K562 (cell line): ENCODE measurements around the gene DPEP1. TPM values are rescaled to one million over a fixed set of nuclear protein-coding genes. Genes with fewer than 3 reads are reported as not detected.

Source experiments
- AFF1 ChIP-seq, 2 experiments: fragments of 450-650 bp; IDR thresholded peaks; 2 replicates each; pipeline ENCODE4 v1.6.1; 2018; ENCODE audit warnings: mild to moderate bottlenecking in 2 of 2, low read depth in 1 of 2; ENCODE audit not compliant: partially characterized antibody in 2 of 2
- BDP1 ChIP-seq: IDR thresholded peaks from 3 replicates; pipeline ENCODE4 v1.6.1; 2011; ENCODE audit not compliant: insufficient read length, insufficient read depth
- BRD4 ChIP-seq: fragments of 200-600 bp; sonication (generic); IDR thresholded peaks from 2 replicates; pipeline ENCODE4 v1.6.1; 2017; ENCODE audit warnings: inconsistent platforms
- CHD1 ChIP-seq: fragments of 200-600 bp; sonication (generic); IDR thresholded peaks from one replicate; pipeline ENCODE4 v1.6.1; 2012; ENCODE audit warnings: mild to moderate bottlenecking, moderate library complexity, low read length, inconsistent platforms
- DNMT1 ChIP-seq: fragments of 450-650 bp; IDR thresholded peaks from 2 replicates; pipeline ENCODE4 v1.6.1; 2016; ENCODE audit warnings: antibody characterized with exemption, mild to moderate bottlenecking
- ETV1 ChIP-seq: fragments of 450-650 bp; conservative IDR thresholded peaks from 2 replicates; pipeline ENCODE4 v1.6.1; 2016; ENCODE audit warnings: missing genetic modification characterization, control low read depth, low read depth, missing compliant biosample characterization
- FOXJ2 ChIP-seq: fragments of 200-800 bp; sonication (Bioruptor generic); IDR thresholded peaks from 2 replicates; pipeline ENCODE4 v1.6.1; 2016; ENCODE audit warnings: missing genetic modification characterization, missing compliant biosample characterization
- FOXP1 ChIP-seq: sonication (generic); formaldehyde crosslinking; IDR thresholded peaks from 2 replicates; pipeline ENCODE4 v1.8.0; 2022; ENCODE audit warnings: mild to moderate bottlenecking, missing genetic modification reagents
- GABPB1 ChIP-seq: sonication (generic); formaldehyde crosslinking; IDR thresholded peaks from 2 replicates; pipeline ENCODE4 v1.8.0; 2022; ENCODE audit warnings: mild to moderate bottlenecking, missing genetic modification reagents
- GTF2A2 ChIP-seq: IDR thresholded peaks from 2 replicates; pipeline ENCODE4 v1.6.1; 2016; ENCODE audit warnings: mild to moderate bottlenecking, missing genetic modification characterization, missing compliant biosample characterization
- HMGN3 ChIP-seq: IDR thresholded peaks from 2 replicates; pipeline ENCODE4 v1.6.1; 2011; ENCODE audit warnings: borderline replicate concordance, low read depth, mild to moderate bottlenecking, mixed read lengths, low read length; ENCODE audit not compliant: insufficient read length; ENCODE audit errors: extremely low read depth
- ILF3 ChIP-seq: fragments of 450-650 bp; IDR thresholded peaks from 2 replicates; pipeline ENCODE4 v1.6.1; 2018; ENCODE audit warnings: antibody characterized with exemption, mild to moderate bottlenecking, moderate library complexity, borderline replicate concordance
- ILK ChIP-seq: fragments of 450-650 bp; IDR thresholded peaks from 2 replicates; pipeline ENCODE4 v1.6.1; 2016; ENCODE audit warnings: missing genetic modification characterization, low read depth, mild to moderate bottlenecking, missing compliant biosample characterization, moderate library complexity, borderline replicate concordance
- LCOR ChIP-seq: sonication (generic); formaldehyde crosslinking; IDR thresholded peaks from 2 replicates; pipeline ENCODE4 v1.8.0; 2022; ENCODE audit warnings: mild to moderate bottlenecking, missing genetic modification reagents
- NELFE ChIP-seq: IDR thresholded peaks from 2 replicates; pipeline ENCODE4 v1.6.1; 2011; ENCODE audit warnings: mild to moderate bottlenecking; ENCODE audit not compliant: insufficient read depth, insufficient read length
- NR2C1 ChIP-seq, 2 experiments: fragments of 450-650 bp; IDR thresholded peaks; 2 replicates each; pipeline ENCODE4 v1.6.1; 2017; ENCODE audit warnings: mild to moderate bottlenecking in 2 of 2, antibody characterized with exemption in 1 of 2, inconsistent platforms in 1 of 2, missing compliant biosample characterization in 1 of 2, missing genetic modification characterization in 1 of 2
- PTBP1 ChIP-seq: fragments of 200-400 bp; formaldehyde crosslinking; IDR thresholded peaks from 2 replicates; pipeline ENCODE4 v1.6.1; 2017; ENCODE audit warnings: low read depth, low read length
- PURB ChIP-seq: sonication (generic); formaldehyde crosslinking; IDR thresholded peaks from 2 replicates; pipeline ENCODE4 v1.9.0; 2021; ENCODE audit warnings: low read depth, mild to moderate bottlenecking, missing genetic modification reagents
- RFX5 ChIP-seq: IDR thresholded peaks from 2 replicates; pipeline ENCODE4 v1.6.1; 2011; ENCODE audit warnings: low read depth, mild to moderate bottlenecking, improper control_type of control experiment, low read length
- SMARCC2 ChIP-seq: fragments of 450-650 bp; IDR thresholded peaks from 2 replicates; pipeline ENCODE4 v1.6.1; 2017; ENCODE audit warnings: antibody characterized with exemption, moderate library complexity, mild to moderate bottlenecking, low read depth
- TSC22D4 ChIP-seq: fragments of 450-650 bp; IDR thresholded peaks from 2 replicates; pipeline ENCODE4 v1.6.1; 2016; ENCODE audit warnings: missing genetic modification characterization, missing biosample characterization, control low read depth
- ZBTB34 ChIP-seq: fragments of 250-450 bp; sonication (Bioruptor Pico); IDR thresholded peaks from 2 replicates; pipeline ENCODE4 v1.8.0; 2021; ENCODE audit warnings: mild to moderate bottlenecking, moderate library complexity
- ZNF583 ChIP-seq: fragments of 250-450 bp; sonication (Bioruptor Pico); IDR thresholded peaks from 2 replicates; pipeline ENCODE4 v1.4.0; 2020
- ZNF696 ChIP-seq: fragments of 250-450 bp; sonication (Bioruptor Pico); conservative IDR thresholded peaks from 2 replicates; pipeline ENCODE4 v1.4.0; 2020; ENCODE audit warnings: mild to moderate bottlenecking, moderate library complexity
- ZNF79 ChIP-seq: fragments of 250-450 bp; sonication (Bioruptor Pico); IDR thresholded peaks from 2 replicates; pipeline ENCODE4 v1.4.0; 2020; ENCODE audit warnings: low read depth, mild to moderate bottlenecking, moderate library complexity
- polyA plus RNA-seq, 8 experiments: library from polyadenylated mRNA; depleted of rRNA in 4 of 8; stranded (reverse) in 5 of 8; unstranded in 3 of 8; fragments of >200 nt; fragmentation: Nextera tagmentation in 2 of 8; fragmentation: Illumina TruSeq in 1 of 8; extraction: Ambion mirVana in 2 of 8; extraction: Trizol in 1 of 8; gene quantifications; 2 replicates each; pipeline versions ENCODE4 v1.2.1 to v1.2.3, GENCODE V29; 2011 to 2014; ENCODE audit warnings: inconsistent platforms in 1 of 8, missing spikeins in 1 of 8
- total RNA-seq, 7 experiments: library from RNA; depleted of rRNA in 6 of 7; stranded (reverse); fragments of >200 nt in 6 of 7; fragmentation: Illumina TruSeq in 2 of 7; extraction: Trizol in 2 of 7; gene quantifications; 2 replicates each; pipeline versions ENCODE4 v1.2.1 to v1.2.3, GENCODE V29; 2011 to 2021; ENCODE audit warnings: low replicate concordance in 1 of 7

DPEP1 gene
- total and polyA plus RNA-seq, 9 of the 15 experiments (the other 6 are each of a cell fraction or from before 2014, with no cell fraction given), result 0.14 to 0.31 (median 0.20) TPM; not detected in 6

- TF ChIP-seq AFF1 (IDR thresholded peaks at IDR 0.05; ENCODE audit: low read depth in 1 of 2, partially characterized antibody in 2 of 2) (no peak), NR2C1 (IDR thresholded peaks at IDR 0.05) (peak; percentile 67), NR2C1 (tag; IDR thresholded peaks at IDR 0.05) (peak; percentile 85), HMGN3 (peak; percentile 52), PTBP1 (no peak), SMARCC2 (no peak), TSC22D4 (tag) (no peak), RFX5 (no peak), NELFE (no peak), CHD1 (no peak), DNMT1 (no peak), ILF3 (no peak), ETV1 (tag) (peak; percentile 89), FOXP1 (CRISPR knock-in tag) (no peak), ZNF583 (CRISPR knock-in tag) (0 out of 2 replicates have a peak, but pooled peaks have one; percentile 46), ZNF696 (CRISPR knock-in tag) (no peak), GABPB1 (CRISPR knock-in tag) (peak; percentile 96), ZNF79 (CRISPR knock-in tag) (no peak), LCOR (CRISPR knock-in tag) (peak; percentile 19), BDP1 (no peak), ILK (tag) (no peak), ZBTB34 (CRISPR knock-in tag) (no peak), GTF2A2 (tag) (no peak), BRD4 (no peak), PURB (CRISPR knock-in tag) (no peak), FOXJ2 (tag) (no peak)
Measured at GRCh38 chr16:89657442-89658220, 44.2 kb downstream of the DPEP1 start, which contains the start of the genes CHMP1A and SPATA33 (continued).
